CD14-positive monocyte (primary cell): ENCODE data around the gene FYTTD1. TPM values are rescaled to one million over a fixed set of nuclear protein-coding genes. Genes with fewer than 3 reads are reported as not detected.
"Not testable (repeated sequence)": the region's sequence is repeated elsewhere in the genome, so short reads cannot be mapped to it uniquely, and the experiment has no call there.

ENCODE experiments used
- DNase-seq, 3 donors: peaks; one replicate each; pipeline ENCODE4 v3.0.0-alpha.2; 2011 to 2022
- H2AFZ ChIP-seq: 2 replicates; pipeline ENCODE4 v1.6.0; 2012; ENCODE audit warnings: mild to moderate bottlenecking, low read depth, low read length, inconsistent platforms; ENCODE audit not compliant: insufficient read depth, poor library complexity, severe bottlenecking
- H3K27ac ChIP-seq, 2 donors: 1 replicate in 1 of 2; 2 replicates in 1 of 2; pipeline ENCODE4 v1.5.1; 2012 to 2013; ENCODE audit warnings: low read length in 2 of 2, control low read depth in 1 of 2, inconsistent platforms in 1 of 2, low read depth in 1 of 2, mild to moderate bottlenecking in 1 of 2
- H3K27me3 ChIP-seq, 2 donors: one replicate each; pipeline versions ENCODE4 v1.6.0 to v1.6.1; 2011 to 2013; ENCODE audit warnings: low read length in 2 of 2; ENCODE audit not compliant: control insufficient read depth in 2 of 2, insufficient read depth in 2 of 2
- H3K36me3 ChIP-seq, 2 donors: replicated peaks in 1 of 2; 1 replicate in 1 of 2; 2 replicates in 1 of 2; pipeline versions ENCODE4 v1.5.1 to v1.6.1; 2012 to 2013; ENCODE audit warnings: low read length in 2 of 2, control low read depth in 1 of 2, inconsistent platforms in 1 of 2, mild to moderate bottlenecking in 1 of 2; ENCODE audit not compliant: insufficient read depth in 2 of 2, control insufficient read depth in 1 of 2
- H3K4me1 ChIP-seq, 2 donors: 1 replicate in 1 of 2; 2 replicates in 1 of 2; pipeline versions ENCODE4 v1.5.1 to v1.6.1; 2012 to 2013; ENCODE audit warnings: low read length in 2 of 2, control low read depth in 1 of 2, inconsistent platforms in 1 of 2, mild to moderate bottlenecking in 1 of 2, moderate library complexity in 1 of 2; ENCODE audit not compliant: insufficient read depth in 2 of 2, control insufficient read depth in 1 of 2
- H3K4me2 ChIP-seq: replicated peaks from 2 replicates; pipeline ENCODE3; 2012; ENCODE audit warnings: low read length, moderate library complexity, mild to moderate bottlenecking; ENCODE audit not compliant: poor library complexity, severe bottlenecking; ENCODE audit errors: extremely low read depth
- H3K4me3 ChIP-seq, 3 experiments: fragments of 200-600 bp in 1 of 3; sonication (generic) in 1 of 3; replicated peaks in 1 of 3; 1 replicate in 2 of 3; 2 replicates in 1 of 3; pipeline ENCODE4 v1.5.1; 2011 to 2013; ENCODE audit warnings: low read length in 3 of 3, mild to moderate bottlenecking in 3 of 3, control low read depth in 2 of 3, low read depth in 2 of 3, inconsistent platforms in 1 of 3, moderate library complexity in 1 of 3
- H3K79me2 ChIP-seq: 2 replicates; pipeline ENCODE4 v1.6.0; 2012; ENCODE audit warnings: mild to moderate bottlenecking, control low read depth, inconsistent platforms, low read length, moderate library complexity; ENCODE audit not compliant: insufficient read depth
- H3K9ac ChIP-seq: 2 replicates; pipeline ENCODE4 v1.6.0; 2017; ENCODE audit warnings: low read length, mild to moderate bottlenecking; ENCODE audit not compliant: insufficient read depth, poor library complexity, severe bottlenecking
- H3K9me3 ChIP-seq, 2 donors: replicated peaks in 1 of 2; 1 replicate in 1 of 2; 2 replicates in 1 of 2; pipeline versions ENCODE4 v1.5.1 to v1.6.1; 2012 to 2013; ENCODE audit warnings: low read length in 2 of 2, control low read depth in 1 of 2; ENCODE audit not compliant: control insufficient read depth in 1 of 2, insufficient read depth in 1 of 2
- H4K20me1 ChIP-seq: 2 replicates; pipeline ENCODE4 v1.6.0; 2012; ENCODE audit warnings: mild to moderate bottlenecking, low read length, control low read depth, moderate library complexity; ENCODE audit not compliant: insufficient read depth
- H3K27ac Mint-ChIP-seq, 7 donors: one replicate each; pipeline ENCODE4 v1.8.0; 2020; ENCODE audit warnings: mild to moderate bottlenecking in 7 of 7, mixed read lengths in 7 of 7, moderate library complexity in 6 of 7, inconsistent platforms in 2 of 7
- H3K27me3 Mint-ChIP-seq, 3 donors: one replicate each; pipeline ENCODE4 v1.8.0; 2021 to 2022; ENCODE audit warnings: low read depth in 3 of 3, mild to moderate bottlenecking in 3 of 3, mixed read lengths in 3 of 3, moderate library complexity in 3 of 3, inconsistent platforms in 1 of 3
- H3K36me3 Mint-ChIP-seq, 2 donors: one replicate each; pipeline ENCODE4 v1.8.0; 2020; ENCODE audit warnings: mixed read lengths in 2 of 2, inconsistent platforms in 1 of 2, mild to moderate bottlenecking in 1 of 2
- H3K4me1 Mint-ChIP-seq: one replicate; pipeline ENCODE4 v1.8.0; 2020; ENCODE audit warnings: mild to moderate bottlenecking, mixed read lengths
- H3K4me3 Mint-ChIP-seq, 2 donors: one replicate each; pipeline ENCODE4 v1.8.0; 2020; ENCODE audit warnings: mild to moderate bottlenecking in 2 of 2, mixed read lengths in 2 of 2, moderate library complexity in 1 of 2
- H3K9me3 Mint-ChIP-seq, 7 donors: one replicate each; pipeline ENCODE4 v1.8.0; 2020 to 2022; ENCODE audit warnings: mixed read lengths in 7 of 7, mild to moderate bottlenecking in 6 of 7, moderate library complexity in 6 of 7, inconsistent platforms in 2 of 7
- WGBS: methylation state at CpG from one replicate; pipeline ENCODE4 v1.1.5; 2013; ENCODE audit warnings: missing lambda C conversion rate; ENCODE audit not compliant: insufficient coverage; 5-methylcytosine and 5-hydroxymethylcytosine counted together
- intact Hi-C, 2 donors: fragments of 100-400 bp; cut with micrococcal nuclease; formaldehyde crosslinking; loops; one replicate each; pipeline versions ENCODE4 v1.15.0 to v1.15.1; 2023
- polyA plus RNA-seq, 3 donors: library from polyadenylated mRNA; depleted of rRNA in 1 of 3; unstranded in 2 of 3; stranded (reverse) in 1 of 3; fragments of 300-500 nt in 2 of 3; fragments of >200 nt in 1 of 3; fragmentation: Illumina TruSeq in 2 of 3; gene quantifications; 1 replicate in 2 of 3; 2 replicates in 1 of 3; pipeline ENCODE4 v1.2.3, GENCODE V29; 2012 to 2021
- TF ChIP-seq, protein P1 (sequence below): fragments of 200-600 bp; IDR thresholded peaks from one replicate; pipeline ENCODE4 v1.8.0; 2022; ENCODE audit warnings: antibody characterized with exemption, mild to moderate bottlenecking

Gene FYTTD1
- polyA plus RNA-seq, 3 donors = 11.5 to 73.2 (median 59.4) TPM

DNA sequence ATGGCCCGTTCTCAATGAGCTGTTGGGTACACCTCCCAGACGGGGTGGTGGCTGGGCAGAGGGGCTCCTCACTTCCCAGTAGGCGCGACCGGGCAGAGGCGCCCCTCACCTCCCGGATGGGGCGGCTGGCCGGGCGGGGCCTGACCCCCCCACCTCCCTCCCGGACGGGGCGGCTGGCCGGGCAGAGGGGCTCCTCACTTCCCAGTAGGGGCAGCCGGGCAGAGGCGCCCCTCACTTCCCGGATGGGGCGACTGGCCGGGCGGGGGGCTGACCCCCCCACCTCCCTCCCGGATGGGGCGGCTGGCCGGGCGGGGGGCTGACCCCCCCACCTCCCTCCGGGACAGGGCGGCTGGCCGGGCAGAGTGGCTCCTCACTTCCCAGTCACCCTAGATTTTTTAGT lies 18.2 kb upstream of the FYTTD1 start:
- not testable (repeated sequence) for H3K27ac ChIP-seq
- H3K4me1 ChIP-seq = peaks cover 33 to 37% of the 10 kb centered on the region in 2 donors

DNA sequence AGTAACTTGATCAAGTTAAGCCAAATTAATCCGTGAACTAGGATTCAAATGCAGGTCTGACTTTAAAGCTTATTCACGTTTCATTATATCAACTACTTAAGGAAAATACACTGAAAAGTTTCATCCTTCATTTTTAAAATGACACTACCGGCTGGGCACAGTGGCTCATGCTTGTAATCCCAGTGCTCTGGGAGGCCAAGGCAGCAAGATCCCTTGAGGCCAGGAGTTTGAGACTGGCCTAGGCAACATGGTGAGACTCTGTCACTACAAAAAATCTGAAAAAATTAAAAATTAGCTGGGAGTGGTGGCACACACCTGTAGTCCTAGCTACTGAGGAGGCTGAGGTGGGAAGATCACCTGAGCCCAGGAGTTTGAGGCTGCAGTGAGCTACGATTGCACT lies 16.6 kb upstream of the FYTTD1 start:
- H3K4me2 ChIP-seq = no peak overlapping the region
- intact Hi-C loops = no loop called here
- peaks cover 50% of the 10 kb centered on the region for H4K20me1 ChIP-seq
- Mint-ChIP-seq H3K27me3 (peaks cover 0 to 2% (median 2%) of the 10 kb centered on the region in 3 donors), H3K36me3 (peaks cover 11 to 13% of the 10 kb centered on the region in 2 donors), H3K4me3 (peak overlapping the region in 1 of 2 donors; percentile 31), H3K27ac (no peak overlapping the region), H3K4me1 (peaks cover 45% of the 10 kb centered on the region), H3K9me3 (peaks cover 0 to 1% (median 0%) of the 10 kb centered on the region in 7 donors)
- H3K4me1 ChIP-seq = peaks cover 36 to 42% of the 10 kb centered on the region in 2 donors
- peaks cover 0 to 3% of the 10 kb centered on the region in 2 donors for H3K36me3 ChIP-seq
- TF ChIP-seq, protein P1, sequence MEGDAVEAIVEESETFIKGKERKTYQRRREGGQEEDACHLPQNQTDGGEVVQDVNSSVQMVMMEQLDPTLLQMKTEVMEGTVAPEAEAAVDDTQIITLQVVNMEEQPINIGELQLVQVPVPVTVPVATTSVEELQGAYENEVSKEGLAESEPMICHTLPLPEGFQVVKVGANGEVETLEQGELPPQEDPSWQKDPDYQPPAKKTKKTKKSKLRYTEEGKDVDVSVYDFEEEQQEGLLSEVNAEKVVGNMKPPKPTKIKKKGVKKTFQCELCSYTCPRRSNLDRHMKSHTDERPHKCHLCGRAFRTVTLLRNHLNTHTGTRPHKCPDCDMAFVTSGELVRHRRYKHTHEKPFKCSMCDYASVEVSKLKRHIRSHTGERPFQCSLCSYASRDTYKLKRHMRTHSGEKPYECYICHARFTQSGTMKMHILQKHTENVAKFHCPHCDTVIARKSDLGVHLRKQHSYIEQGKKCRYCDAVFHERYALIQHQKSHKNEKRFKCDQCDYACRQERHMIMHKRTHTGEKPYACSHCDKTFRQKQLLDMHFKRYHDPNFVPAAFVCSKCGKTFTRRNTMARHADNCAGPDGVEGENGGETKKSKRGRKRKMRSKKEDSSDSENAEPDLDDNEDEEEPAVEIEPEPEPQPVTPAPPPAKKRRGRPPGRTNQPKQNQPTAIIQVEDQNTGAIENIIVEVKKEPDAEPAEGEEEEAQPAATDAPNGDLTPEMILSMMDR = no peak
- no peaks in the 10 kb centered on the region for H3K9me3 ChIP-seq
- no peak for DNase-seq
- H3K79me2 ChIP-seq = peaks cover 60% of the 10 kb centered on the region
- 100% methylated on average over 3 of the region's 4 CpGs for WGBS
- H3K27me3 ChIP-seq = no peaks in the 10 kb centered on the region
- no peak overlapping the region for H3K9ac ChIP-seq
- H2AFZ ChIP-seq = no peak overlapping the region
- H3K4me3 ChIP-seq = no peak overlapping the region
- H3K27ac ChIP-seq = no peak overlapping the region

More for the DNA sequence above, 18.2 kb upstream of the FYTTD1 start:
- Histone ChIP-seq H3K79me2 (peaks cover 69% of the 10 kb centered on the region), H4K20me1 (peaks cover 62% of the 10 kb centered on the region)
- H3K4me2 ChIP-seq, H3K4me3 Mint-ChIP-seq, H3K9ac ChIP-seq, DNase-seq, intact Hi-C loops, H3K27me3 ChIP-seq, H3K27me3 Mint-ChIP-seq, H3K4me3 ChIP-seq, H3K9me3 ChIP-seq, H3K9me3 Mint-ChIP-seq, H3K27ac Mint-ChIP-seq, H2AFZ ChIP-seq, H3K36me3 ChIP-seq: not testable (repeated sequence)
- Mint-ChIP-seq H3K4me1 (peaks cover 42% of the 10 kb centered on the region), H3K36me3 (peaks cover 15 to 19% of the 10 kb centered on the region in 2 donors)
- WGBS = no CpG with 5 or more reads among the region's 27 CpGs
